GF-D8 (cell line): ENCODE measurements around the gene SORBS2.
"Not testable (repeated sequence)": the region's sequence is repeated elsewhere in the genome, so short reads cannot be mapped to it uniquely, and the experiment has no call there.

Experiments
- DNase-seq: peaks from one replicate; lab custom pipeline; 2025; lab: John Stamatoyannopoulos, UW

SORBS2 gene

GRCh38 chr4:185737489-185738037 lies 74.4 kb downstream of the SORBS2 start:
- no peak for DNase-seq

GRCh38 chr4:185736882-185737281 lies 75.1 kb downstream of the SORBS2 start:
- DNase-seq: no peak

GRCh38 chr4:185735866-185736400 lies 76.1 kb downstream of the SORBS2 start:
- no peak for DNase-seq

DNA sequence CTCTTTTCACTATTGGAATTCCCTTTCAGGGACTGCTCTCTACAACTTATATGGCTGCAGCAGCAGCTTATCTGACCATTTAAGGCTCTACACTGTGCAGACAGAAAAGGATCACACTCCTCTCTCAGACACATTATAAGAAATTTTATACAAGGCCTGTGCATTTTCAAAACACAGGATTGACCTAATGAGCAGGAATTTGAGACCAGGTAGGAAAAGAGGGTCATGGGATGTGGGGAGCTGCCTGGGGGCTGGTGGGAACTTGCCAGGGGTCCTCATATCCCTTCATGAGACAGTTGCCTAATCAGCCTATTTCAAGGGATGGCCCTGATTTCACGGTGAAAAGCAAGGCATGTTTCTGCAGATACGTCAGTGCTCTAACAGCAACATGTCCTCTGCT lies 77.1 kb downstream of the SORBS2 start:
- DNase-seq: no peak

GRCh38 chr4:185734214-185734613 lies 77.8 kb downstream of the SORBS2 start:
- no peak for DNase-seq

DNA sequence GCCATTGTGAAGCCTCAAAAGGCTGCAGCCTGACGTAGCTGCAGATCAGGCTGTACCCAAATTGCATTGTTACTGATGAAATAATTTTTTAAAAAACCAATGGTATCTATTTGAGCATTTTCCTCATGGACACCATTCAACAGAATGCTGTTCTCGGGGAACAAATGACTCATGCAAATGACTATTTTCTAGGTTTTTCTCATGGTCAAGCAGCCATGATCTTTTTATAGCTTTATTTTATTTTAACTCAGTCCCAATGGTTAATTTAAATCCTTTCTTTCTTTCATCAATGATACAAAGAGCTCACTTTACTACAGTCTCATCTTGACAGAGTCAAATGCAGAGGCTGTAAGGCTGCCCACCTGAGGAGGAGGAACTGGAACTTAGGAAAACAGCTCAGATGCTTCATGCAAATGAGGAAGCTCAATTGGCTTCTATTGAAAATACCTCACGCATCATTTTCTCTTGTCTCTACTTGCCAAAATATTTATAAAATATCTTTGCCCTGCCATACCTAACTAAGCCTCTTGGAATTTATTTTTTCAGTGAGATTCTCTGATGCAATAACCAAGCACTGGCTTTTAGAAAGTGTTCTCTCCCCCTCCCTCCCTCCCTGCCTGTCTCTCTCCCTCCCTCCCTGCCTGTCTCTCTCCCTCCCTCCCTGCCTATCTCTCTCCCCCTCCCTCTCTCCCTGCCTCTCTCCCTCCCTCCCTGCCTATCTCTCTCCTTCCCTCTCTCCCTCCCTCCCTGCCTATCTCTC lies 81.0 kb downstream of the SORBS2 start:
- no peak for DNase-seq

DNA sequence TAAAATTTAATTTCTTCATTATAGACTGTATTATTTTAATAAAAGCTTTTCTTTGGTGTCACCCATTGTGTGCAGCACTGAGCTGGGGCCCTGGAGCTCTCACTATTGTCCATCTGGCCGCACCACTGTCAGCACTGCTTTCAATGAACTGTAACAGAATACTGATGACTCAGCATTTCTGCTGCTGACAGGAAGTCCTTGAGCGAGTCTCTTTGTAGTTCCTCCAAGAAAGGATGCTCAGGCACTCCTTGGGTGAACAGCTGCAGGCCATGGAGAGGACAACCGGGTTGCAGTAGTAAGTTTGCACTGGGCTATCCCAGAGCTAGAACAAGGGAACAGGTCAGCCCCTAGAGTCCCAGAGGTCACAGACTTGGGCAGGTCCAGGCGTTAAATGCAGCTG lies 81.6 kb downstream of the SORBS2 start:
- DNase-seq: no peak

DNA sequence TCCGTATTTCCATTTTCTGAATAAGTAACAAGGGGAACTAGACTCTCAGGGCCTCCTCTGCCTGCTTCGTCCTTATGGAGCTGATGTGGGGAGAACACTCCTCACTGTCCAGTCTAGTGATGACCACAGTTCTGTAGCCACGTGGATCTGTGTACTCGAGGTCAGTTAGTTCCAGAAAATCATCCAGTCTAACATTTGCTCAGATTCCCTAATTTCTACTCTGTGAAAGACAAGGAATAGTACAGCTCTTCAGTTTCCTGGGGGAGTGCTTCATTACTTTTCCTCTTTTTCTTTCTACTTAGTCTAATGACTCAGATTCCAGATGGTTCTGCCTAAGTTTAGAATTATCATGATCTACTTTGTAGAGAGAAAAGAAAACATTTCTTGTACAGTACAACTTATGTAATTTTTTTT lies 82.6 kb downstream of the SORBS2 start:
- no peak for DNase-seq

DNA sequence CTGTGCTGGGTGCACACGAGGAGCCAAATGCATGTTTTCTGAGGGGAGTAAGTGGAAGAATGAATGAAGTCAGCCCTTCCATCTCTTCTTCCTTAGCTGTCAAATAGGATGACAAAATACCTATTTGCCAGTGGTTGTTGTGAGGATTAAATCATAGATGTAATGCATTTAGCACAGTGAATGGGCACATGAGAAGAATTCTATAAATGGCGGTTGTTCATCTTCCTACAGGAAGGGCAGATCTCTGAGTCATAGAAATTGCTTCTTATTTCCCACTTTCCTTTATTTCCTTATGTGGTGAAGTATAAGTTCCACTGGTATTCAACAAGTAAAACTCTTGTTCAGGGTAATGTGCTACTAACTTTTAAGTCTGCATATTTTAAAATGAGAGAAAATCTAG lies 83.1 kb downstream of the SORBS2 start:
- no peak for DNase-seq

DNA sequence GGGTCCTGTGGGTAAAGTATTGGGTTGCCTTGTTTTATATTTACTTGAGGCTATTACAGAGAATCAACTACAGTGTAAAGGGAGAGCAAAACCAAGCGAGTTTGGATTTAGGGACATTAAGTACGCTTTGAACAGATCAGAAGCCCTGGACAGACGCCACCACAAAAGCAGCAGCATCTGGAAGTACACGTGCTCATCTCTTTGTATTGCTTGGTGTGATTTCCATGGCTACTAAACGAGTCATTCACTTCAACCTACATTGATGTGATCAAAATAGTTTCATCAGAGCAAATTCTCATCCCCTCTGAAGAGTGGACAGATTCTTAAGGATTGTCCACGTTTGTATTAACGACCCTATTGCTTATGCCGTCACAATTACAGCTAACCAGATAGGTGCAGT lies 85.1 kb downstream of the SORBS2 start:
- DNase-seq: no peak

GRCh38 chr4:185723631-185724260 lies 88.2 kb downstream of the SORBS2 start:
- DNase-seq: no peak

- DNase-seq: no peak
Measured at GRCh38 chr4:185722029-185722316, 90.0 kb downstream of the SORBS2 start.

DNA sequence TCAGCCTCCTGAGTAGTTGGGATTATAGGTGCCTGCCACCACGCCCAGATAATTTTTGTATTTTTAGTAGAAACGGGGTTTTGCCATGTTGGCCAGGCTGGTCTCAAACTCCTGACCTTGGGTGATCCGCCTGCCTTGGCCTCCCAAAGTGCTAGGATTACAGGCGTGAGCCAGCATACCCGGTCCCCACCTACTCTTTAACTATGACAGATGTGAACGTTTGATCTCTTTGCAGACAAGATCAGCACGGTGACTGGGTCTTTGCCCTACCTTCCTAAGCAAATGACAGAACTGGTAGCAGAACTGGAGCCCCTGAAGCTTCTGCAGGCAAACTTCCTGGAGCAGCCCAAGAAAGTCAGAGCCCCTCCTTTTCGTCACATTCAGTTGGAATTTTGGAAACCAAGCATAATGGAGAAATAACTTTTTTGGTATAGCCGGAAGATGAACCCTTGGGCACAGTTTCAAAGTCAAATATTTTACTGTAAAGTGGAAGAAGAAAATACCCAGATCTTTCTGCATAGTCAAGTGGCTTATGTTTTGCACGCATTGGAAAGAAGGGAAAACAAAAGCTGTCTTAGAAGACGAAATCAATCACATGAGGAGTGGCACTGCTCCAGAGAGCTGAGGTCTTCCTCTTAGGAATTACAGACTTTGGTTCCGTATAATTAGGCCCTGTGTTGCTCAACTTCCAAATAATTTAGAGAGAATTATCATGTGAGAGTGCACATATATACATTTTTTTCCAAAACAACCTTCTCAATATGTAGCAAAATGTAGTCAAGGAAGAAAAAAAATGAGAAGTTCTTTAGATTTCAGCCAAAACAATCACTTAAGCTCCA lies 90.6 kb downstream of the SORBS2 start:
- no peak for DNase-seq

GRCh38 chr4:185719500-185719858 lies 92.5 kb downstream of the SORBS2 start:
- no peak for DNase-seq

- no peak for DNase-seq
Measured at GRCh38 chr4:185718578-185719499, 93.2 kb downstream of the SORBS2 start.

DNA sequence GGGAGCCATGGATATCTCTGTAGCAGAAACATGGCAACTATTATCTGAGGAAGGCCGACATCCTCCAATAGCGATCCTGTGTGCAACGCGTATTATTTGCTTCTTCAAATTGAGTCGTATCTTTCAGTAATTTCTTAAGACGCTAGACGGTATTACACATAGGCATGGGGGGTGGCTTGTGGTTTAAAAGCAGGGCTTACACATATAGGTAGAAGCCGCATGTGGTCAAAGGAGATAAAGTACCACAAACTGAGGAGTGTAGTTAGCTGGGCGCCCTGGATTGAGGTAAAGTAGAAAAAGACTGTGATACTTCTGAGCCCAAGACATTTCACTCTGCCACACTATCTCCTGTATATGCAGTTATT lies 94.6 kb downstream of the SORBS2 start:
- no peak for DNase-seq

DNA sequence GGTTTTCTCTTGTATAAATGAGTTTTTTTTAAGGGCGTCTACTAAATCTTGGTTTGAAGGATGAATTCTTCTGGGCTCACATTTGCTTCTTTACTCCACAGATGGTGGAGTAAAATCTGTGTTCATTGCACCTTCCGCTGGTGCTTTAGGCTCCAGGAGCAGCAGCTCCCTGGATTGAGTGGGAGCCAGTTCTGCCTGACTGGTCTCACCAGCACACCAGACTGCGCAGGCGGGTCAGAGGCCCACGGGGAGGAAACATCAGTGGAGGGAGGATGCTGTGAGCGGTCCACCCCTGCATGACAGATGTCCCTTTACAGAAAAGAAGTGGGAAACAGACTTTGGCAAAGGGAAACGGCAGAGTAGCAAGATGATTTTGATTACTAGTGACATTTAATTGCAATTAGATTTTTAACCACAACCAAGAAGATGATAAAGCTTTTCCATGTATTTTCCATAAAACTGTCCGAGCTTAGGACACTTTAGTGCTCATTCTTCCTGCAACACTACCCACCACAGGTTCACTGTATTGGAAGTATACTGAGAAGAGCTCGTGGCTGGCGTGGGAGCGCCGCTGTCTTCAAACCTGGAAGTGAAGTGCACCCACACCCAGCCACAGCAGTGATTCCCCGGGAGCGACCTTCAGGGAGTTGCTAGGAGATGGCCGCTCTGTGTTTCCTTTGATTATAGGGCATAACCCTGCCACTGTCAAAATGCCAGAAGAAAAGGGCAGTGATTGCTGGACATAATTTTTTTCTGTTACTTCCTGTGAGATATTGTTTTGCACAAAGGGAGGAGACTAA lies 95.2 kb downstream of the SORBS2 start:
- no peak for DNase-seq

DNA sequence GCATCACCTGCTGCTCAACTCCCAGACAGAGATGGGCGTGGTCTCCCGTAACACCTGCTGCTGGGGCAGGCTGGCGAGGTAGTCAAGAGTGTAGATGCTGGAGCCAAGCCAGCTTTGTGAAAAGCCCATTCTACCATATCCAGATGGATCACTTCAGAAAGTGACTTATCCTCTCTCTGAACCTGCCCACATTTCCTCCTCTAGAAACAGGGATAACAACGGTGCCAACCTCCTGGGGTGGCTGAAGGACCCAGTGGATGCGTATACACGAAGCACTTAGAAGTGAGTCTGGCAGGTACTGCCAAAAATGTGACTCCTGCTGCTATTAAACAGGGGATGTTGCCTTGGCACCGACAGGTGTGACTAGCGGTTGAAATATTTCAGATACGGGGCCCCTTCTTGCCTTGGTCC lies 95.8 kb downstream of the SORBS2 start:
- no peak for DNase-seq

DNA sequence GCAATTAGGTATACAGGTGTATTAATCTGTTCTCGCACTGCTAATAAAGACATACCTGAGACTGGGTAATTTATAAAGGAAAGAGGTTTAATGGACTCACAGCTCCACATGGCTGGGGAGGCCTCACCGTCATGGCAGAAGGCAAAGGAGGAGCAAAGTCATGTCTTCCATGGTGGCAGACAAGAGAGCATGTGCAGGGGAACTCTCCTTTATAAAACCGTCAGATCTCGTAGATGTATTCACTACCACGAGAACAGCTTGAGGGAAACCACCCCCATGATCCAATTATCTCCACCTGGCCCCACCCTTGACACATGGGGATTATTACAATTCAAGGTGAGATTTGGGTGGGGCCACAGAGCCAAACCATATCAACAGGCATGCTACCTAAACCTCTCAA lies 97.5 kb downstream of the SORBS2 start:
- DNase-seq: not testable (repeated sequence)

- no peak for DNase-seq
Measured at GRCh38 chr4:185713731-185714130, 98.3 kb downstream of the SORBS2 start.

GRCh38 chr4:185713272-185713671 lies 98.7 kb downstream of the SORBS2 start:
- DNase-seq: no peak
